K562 (cell line): Measurements from ENCODE around the gene HSPA1B. TPM values are rescaled to one million over a fixed set of nuclear protein-coding genes. Genes with fewer than 3 reads are reported as not detected.

Experiments used
- CBFA2T3 ChIP-seq: fragments of 450-650 bp; IDR thresholded peaks from 2 replicates; pipeline ENCODE4 v1.6.1; 2017
- DPF2 ChIP-seq: fragments of 450-650 bp; IDR thresholded peaks from 2 replicates; pipeline ENCODE4 v1.6.1; 2016
- KLF6 ChIP-seq: fragments of 250-450 bp; sonication (Bioruptor Pico); IDR thresholded peaks from 2 replicates; pipeline ENCODE4 v1.4.0; 2020; ENCODE audit warnings: mild to moderate bottlenecking, moderate library complexity, borderline replicate concordance
- MITF ChIP-seq: IDR thresholded peaks from 2 replicates; pipeline ENCODE4 v1.6.1; 2014; ENCODE audit warnings: antibody characterized with exemption
- OTX1 ChIP-seq: fragments of 450-650 bp; formaldehyde crosslinking; IDR thresholded peaks from 2 replicates; pipeline ENCODE4 v1.4.0; 2022; ENCODE audit warnings: mild to moderate bottlenecking
- PHB2 ChIP-seq: fragments of 450-650 bp; IDR thresholded peaks from 2 replicates; pipeline ENCODE4 v1.6.1; 2017; ENCODE audit warnings: low read depth
- RAD21 ChIP-seq, 2 experiments: fragments of 250-450 bp in 1 of 2; fragments of 450-650 bp in 1 of 2; sonication (Bioruptor Pico) in 1 of 2; formaldehyde crosslinking in 1 of 2; IDR thresholded peaks in 1 of 2; conservative IDR thresholded peaks in 1 of 2; 2 replicates each; pipeline versions ENCODE4 v1.4.0 to v1.8.0; 2020 to 2022; ENCODE audit warnings: mild to moderate bottlenecking in 2 of 2, moderate library complexity in 1 of 2
- RBM15 ChIP-seq: fragments of 200-400 bp; formaldehyde crosslinking; IDR thresholded peaks from 2 replicates; pipeline ENCODE4 v1.6.1; 2018; ENCODE audit warnings: mild to moderate bottlenecking, low read length, moderate library complexity; ENCODE audit not compliant: insufficient read depth
- SMAD3 ChIP-seq: fragments of 450-650 bp; formaldehyde crosslinking; conservative IDR thresholded peaks from 2 replicates; pipeline ENCODE4 v1.4.0; 2020; ENCODE audit warnings: mild to moderate bottlenecking
- SMARCA4 ChIP-seq: fragments of 450-650 bp; IDR thresholded peaks from 2 replicates; pipeline ENCODE4 v1.6.1; 2016
- TBL1XR1 ChIP-seq, 2 experiments: IDR thresholded peaks; 2 replicates each; pipeline ENCODE4 v1.6.1; 2012; ENCODE audit warnings: improper control_type of control experiment in 2 of 2, low read length in 2 of 2, mild to moderate bottlenecking in 1 of 2
- ZBTB33 ChIP-seq: sonication (generic); formaldehyde crosslinking; IDR thresholded peaks from 2 replicates; pipeline ENCODE4 v1.8.1; 2023; ENCODE audit warnings: mild to moderate bottlenecking, missing genetic modification reagents
- ZC3H11A ChIP-seq: IDR thresholded peaks from 2 replicates; pipeline ENCODE4 v1.6.1; 2012; ENCODE audit warnings: low read depth, low read length, improper control_type of control experiment
- ZC3H8 ChIP-seq: fragments of 450-650 bp; IDR thresholded peaks from 2 replicates; pipeline ENCODE4 v1.6.1; 2017
- ZNF217 ChIP-seq: sonication (generic); formaldehyde crosslinking; IDR thresholded peaks from 2 replicates; pipeline ENCODE4 v1.8.0; 2022; ENCODE audit warnings: mild to moderate bottlenecking, missing genetic modification reagents
- ZNF280A ChIP-seq: fragments of 450-650 bp; IDR thresholded peaks from 2 replicates; pipeline ENCODE4 v1.6.1; 2018; ENCODE audit warnings: mild to moderate bottlenecking, low read depth; ENCODE audit not compliant: partially characterized antibody
- ZNF77 ChIP-seq: fragments of 250-450 bp; sonication (Bioruptor Pico); IDR thresholded peaks from 2 replicates; pipeline ENCODE4 v1.5.0; 2020
- polyA plus RNA-seq, 8 experiments: library from polyadenylated mRNA; depleted of rRNA in 4 of 8; stranded (reverse) in 5 of 8; unstranded in 3 of 8; fragments of >200 nt; fragmentation: Nextera tagmentation in 2 of 8; fragmentation: Illumina TruSeq in 1 of 8; extraction: Ambion mirVana in 2 of 8; extraction: Trizol in 1 of 8; gene quantifications; 2 replicates each; pipeline versions ENCODE4 v1.2.1 to v1.2.3, GENCODE V29; 2011 to 2014; ENCODE audit warnings: inconsistent platforms in 1 of 8, missing spikeins in 1 of 8
- total RNA-seq, 7 experiments: library from RNA; depleted of rRNA in 6 of 7; stranded (reverse); fragments of >200 nt in 6 of 7; fragmentation: Illumina TruSeq in 2 of 7; extraction: Trizol in 2 of 7; gene quantifications; 2 replicates each; pipeline versions ENCODE4 v1.2.1 to v1.2.3, GENCODE V29; 2011 to 2021; ENCODE audit warnings: low replicate concordance in 1 of 7
- TF ChIP-seq, protein P1 (sequence below): fragments of 250-450 bp; sonication (Bioruptor Pico); IDR thresholded peaks from 2 replicates; pipeline ENCODE4 v1.8.0; 2022; ENCODE audit warnings: moderate library complexity, mild to moderate bottlenecking, inconsistent platforms
- TF ChIP-seq, protein P2 (sequence below): fragments of 250-450 bp; sonication (Bioruptor Pico); IDR thresholded peaks from 2 replicates; pipeline ENCODE4 v1.8.0; 2022; ENCODE audit warnings: inconsistent platforms, mild to moderate bottlenecking, moderate library complexity, borderline replicate concordance
- TF ChIP-seq, protein P3 (sequence below): sonication (generic); formaldehyde crosslinking; IDR thresholded peaks from 2 replicates; pipeline ENCODE4 v1.5.0; 2020; ENCODE audit warnings: missing genetic modification reagents

HSPA1B gene
- total and polyA plus RNA-seq, 9 of the 15 experiments (the other 6 are each of a cell fraction or from before 2014, with no cell fraction given) = 0.27 to 227 (median 51.2) TPM

- TF ChIP-seq RAD21 (CRISPR knock-in tag; conservative IDR thresholded peaks at IDR 0.05 in 1 of 2, IDR thresholded peaks at IDR 0.05 in 1 of 2) (peak; percentile 77 to 78), RBM15 (no peak), ZC3H11A (no peak), PHB2 (no peak), CBFA2T3 (no peak), MITF (no peak), SMAD3 (CRISPR knock-in tag) (0 out of 2 replicates have a peak, but pooled peaks have one; percentile 38), DPF2 (no peak), OTX1 (peak; percentile 58; the same call in 1 of the 2 replicates), KLF6 (CRISPR knock-in tag) (no peak), ZNF280A (no peak), ZNF77 (CRISPR knock-in tag) (no peak), TBL1XR1 (IDR thresholded peaks at IDR 0.05; ENCODE audit: low read length in 2 of 2) (no peak), ZC3H8 (no peak), SMARCA4 (0 out of 2 replicates have a peak, but pooled peaks have one; percentile 23), ZNF217 (no peak), ZBTB33 (no peak)
- TF ChIP-seq, protein P1, sequence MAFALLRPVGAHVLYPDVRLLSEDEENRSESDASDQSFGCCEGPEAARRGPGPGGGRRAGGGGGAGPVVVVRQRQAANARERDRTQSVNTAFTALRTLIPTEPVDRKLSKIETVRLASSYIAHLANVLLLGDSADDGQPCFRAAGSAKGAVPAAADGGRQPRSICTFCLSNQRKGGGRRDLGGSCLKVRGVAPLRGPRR (CRISPR knock-in tag) = no peak
- TF ChIP-seq, protein P2, sequence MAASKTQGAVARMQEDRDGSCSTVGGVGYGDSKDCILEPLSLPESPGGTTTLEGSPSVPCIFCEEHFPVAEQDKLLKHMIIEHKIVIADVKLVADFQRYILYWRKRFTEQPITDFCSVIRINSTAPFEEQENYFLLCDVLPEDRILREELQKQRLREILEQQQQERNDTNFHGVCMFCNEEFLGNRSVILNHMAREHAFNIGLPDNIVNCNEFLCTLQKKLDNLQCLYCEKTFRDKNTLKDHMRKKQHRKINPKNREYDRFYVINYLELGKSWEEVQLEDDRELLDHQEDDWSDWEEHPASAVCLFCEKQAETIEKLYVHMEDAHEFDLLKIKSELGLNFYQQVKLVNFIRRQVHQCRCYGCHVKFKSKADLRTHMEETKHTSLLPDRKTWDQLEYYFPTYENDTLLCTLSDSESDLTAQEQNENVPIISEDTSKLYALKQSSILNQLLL = no peak
- TF ChIP-seq, protein P3, sequence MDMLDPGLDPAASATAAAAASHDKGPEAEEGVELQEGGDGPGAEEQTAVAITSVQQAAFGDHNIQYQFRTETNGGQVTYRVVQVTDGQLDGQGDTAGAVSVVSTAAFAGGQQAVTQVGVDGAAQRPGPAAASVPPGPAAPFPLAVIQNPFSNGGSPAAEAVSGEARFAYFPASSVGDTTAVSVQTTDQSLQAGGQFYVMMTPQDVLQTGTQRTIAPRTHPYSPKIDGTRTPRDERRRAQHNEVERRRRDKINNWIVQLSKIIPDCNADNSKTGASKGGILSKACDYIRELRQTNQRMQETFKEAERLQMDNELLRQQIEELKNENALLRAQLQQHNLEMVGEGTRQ (CRISPR knock-in tag) = no peak
Observed at GRCh38 chr6:31829633-31830283, 2.2 kb downstream of the HSPA1B start (continued).
